GM21390 (cell line): Measurements from ENCODE around the gene MEX3D.
"Not testable (repeated sequence)": the region's sequence is repeated elsewhere in the genome, so short reads cannot be mapped to it uniquely, and the experiment has no call there.

Source experiments
- ATAC-seq: cut with Tn5 transposase; IDR thresholded peaks from one replicate; pipeline ENCODE4 v1.9.1; 2021; ENCODE audit not compliant: unreplicated experiment

Gene MEX3D

DNA sequence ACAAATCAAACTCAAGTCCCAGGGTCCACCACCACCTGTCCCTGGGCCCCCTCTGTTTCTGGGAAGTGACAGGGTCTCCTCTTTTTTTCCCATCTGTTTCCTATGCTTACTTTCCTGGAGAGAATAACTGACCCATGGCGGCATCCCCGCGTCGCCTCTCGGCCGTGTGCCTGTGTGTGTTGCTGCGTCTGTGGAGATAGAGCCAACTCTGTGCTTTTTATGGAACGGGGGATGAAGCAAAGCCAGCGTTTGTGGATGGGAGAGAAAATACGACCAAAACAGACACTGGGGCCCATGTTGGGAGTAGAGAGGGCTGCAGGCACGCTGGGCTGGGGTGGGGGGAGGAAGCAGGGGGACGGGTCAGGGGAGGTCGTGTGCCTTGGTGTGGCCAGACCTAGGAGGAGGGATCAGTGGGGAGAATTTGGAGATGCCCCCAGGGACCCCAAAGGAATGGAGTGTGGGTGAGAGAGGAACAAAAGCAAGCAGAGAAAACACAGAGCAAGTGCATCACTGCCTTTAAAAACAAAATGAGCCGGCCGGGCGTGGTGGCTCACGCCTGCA lies 27.7 kb downstream of the MEX3D start:
- no peak for ATAC-seq

DNA sequence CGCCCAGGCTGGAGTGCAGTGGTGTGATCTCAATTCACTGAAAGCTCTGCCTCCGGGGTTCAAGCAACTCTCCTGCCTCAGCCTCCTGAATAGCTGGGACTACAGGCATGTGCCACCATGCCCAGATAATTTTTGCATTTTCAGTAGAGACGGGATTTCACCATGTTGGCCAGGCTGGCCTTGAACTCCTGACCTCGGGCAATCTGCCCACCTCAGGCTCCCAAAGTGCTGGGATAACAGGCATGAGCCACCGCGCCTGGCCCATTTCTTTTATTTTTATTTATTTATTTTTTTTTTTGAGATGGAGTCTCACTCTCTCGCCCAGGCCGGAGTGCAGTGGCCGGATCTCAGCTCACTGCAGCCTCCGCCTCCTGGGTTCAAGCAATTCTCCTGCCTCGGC lies 28.4 kb downstream of the MEX3D start:
- ATAC-seq, result not testable (repeated sequence)

DNA sequence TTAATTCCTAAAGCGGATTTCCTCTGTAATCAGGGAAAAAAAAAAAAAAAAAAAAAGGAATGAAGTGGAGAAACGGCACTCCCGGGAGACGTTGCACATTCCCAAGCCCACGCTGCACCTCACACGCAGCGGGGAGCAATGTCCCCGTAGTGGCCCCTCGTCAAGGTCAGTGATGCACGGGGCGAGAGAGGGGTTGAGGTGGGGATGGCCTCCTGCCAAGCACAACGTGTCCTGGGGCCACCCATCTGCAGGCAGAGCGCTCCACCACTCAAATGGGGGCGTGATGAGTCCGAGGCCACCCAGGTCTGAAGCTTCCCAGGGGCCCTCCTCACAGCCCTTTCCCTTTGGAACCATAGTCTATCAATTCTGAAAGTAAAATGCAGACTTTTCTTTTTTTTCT lies 29.1 kb downstream of the MEX3D start:
- ATAC-seq, result no peak

DNA sequence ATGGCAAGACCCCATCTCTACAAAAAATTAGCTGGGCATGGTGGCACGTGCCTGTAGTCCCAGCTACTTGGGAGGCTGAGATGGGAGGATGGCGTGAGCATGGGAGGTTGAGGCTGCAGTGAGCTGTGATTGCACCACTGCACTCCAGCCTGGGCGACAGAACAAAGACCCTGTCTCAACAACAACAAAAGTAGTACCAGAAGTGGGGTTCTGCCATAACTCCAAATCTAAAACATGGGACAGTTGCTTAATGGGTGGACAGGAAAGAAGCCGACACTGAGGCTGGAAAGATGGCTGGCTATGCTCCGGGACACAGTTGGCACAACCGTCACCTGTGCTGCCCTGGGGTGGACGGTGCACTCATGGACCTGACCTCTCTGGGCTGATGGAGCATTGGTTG lies 32.4 kb downstream of the MEX3D start:
- not testable (repeated sequence) for ATAC-seq

DNA sequence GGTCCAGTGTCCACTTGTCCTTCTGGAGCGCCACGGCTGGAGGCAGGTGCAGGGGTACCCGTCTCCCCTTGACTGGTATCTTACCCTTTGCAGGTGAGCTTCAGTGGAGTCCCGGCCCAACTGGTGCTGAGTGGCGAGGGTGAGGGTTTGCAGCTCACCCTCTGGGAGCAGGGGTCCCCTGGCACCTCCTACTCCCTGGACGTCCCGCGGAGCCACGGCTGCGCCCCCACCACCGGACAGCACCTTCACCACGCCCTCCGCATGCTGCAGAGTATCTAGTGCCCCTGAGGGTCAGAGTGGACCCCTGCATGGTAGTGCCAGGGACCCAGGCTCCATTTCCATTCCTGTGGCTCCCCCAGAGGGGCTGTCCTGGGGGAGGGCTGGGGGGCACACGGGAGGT lies 33.2 kb downstream of the MEX3D start:
- no peak for ATAC-seq

DNA sequence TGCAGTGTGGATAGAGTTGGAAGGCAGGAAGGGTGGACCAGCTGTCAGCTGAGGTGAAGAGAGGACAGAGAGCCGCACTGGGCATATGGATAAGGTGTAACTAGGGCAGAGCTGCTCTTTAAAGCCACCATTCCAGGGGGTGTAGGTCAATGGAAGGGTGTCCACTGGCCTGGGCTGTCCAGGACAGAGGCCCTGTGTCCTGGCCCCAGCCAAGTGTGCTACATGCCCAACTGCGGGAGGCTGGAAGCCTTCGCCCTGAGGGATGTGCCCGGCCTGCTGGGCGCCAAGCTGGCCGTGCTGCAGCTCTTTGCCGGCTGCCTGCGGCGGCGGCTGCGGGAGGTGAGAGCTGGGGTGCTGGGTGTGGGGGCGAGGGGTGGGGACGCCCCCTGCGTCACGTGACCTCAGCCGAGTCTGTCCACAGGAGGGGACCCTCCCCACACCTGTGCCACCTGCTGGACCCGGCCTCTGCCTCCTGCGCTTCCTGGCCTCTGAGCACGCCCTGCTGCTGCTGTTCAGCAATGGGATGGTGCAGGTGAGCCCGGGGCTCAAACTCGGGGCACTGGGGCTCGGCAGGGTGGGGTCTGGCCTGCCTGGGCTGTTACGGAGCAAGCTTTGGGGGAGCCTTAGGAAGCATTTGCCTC lies 34.5 kb downstream of the MEX3D start:
- no peak for ATAC-seq

DNA sequence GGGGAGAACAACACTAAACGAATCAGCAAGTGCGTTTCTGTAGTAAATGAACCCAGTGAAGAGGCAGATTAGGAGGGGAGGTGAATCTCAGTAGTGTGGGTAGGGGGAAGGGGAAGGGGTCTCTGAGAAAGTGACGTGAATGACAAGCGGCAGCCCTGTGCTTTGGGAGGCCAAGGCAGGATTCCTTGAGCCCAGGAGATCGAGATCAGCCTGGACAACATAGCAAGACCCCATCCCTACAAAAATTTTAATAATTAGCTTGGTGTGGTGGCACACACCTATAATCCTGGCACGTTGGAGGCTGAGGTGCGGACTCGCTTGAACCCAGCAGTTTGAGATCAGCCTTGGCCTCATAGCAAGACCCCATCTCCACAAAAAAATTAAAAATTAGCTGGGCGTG lies 36.1 kb downstream of the MEX3D start:
- ATAC-seq, result no peak

DNA sequence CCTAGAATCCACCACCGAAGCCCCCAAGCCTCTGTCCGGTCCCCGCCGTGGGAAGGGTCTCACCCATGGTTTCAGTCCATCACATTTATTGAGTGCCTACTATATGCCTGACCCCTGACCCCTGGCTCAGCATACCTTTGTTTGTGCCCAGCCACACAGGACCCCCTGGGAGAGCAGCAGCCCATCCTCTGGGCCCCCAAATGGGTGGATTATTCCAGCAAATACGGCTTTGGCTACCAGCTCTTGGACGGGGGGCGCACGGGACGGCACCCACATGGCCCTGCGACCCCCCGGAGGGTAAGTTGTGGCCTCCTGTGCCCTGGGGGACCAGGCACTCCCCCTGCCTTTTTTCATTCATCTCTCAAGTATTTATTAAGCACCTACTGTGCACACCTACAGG lies 36.5 kb downstream of the MEX3D start:
- ATAC-seq, result no peak

DNA sequence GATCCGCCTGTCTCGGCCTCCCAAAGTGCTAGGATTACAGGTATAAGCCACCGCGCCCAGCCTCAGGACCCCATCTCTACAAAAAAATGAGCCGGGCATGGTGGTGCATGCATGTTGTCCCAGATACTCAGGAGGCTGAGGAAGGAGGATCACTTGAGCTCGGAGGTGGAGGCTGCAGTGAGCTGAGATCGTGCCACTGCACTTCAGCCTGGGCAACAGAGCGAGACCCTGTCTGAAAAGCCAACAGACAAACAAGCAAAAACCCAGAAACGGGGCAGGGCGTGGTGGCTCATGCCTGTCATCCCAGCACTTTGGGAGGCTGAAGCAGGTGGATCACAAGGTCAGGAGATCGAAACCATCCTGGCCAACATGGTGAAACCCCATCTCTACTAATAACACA lies 37.3 kb downstream of the MEX3D start:
- not testable (repeated sequence) for ATAC-seq

DNA sequence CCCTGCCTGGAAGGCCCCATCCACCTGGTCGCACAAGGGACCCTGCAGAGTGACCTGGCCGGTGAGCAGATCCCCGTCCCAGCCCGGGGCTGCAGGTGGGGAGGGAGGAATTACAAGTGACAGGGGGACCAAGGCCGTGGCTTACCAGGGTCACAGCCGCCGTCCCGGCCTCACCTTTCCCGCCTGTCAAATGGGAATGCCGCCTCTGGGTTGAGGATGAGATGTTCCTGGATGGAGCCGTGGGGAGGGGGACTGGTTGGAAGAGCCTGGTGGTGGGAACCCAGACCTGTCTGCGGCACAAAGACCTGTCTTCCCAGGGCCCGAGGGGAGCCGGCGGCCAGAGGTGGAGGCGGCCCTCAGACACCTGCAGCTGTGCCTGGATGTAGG lies 38.7 kb downstream of the MEX3D start:
- ATAC-seq, result no peak

DNA sequence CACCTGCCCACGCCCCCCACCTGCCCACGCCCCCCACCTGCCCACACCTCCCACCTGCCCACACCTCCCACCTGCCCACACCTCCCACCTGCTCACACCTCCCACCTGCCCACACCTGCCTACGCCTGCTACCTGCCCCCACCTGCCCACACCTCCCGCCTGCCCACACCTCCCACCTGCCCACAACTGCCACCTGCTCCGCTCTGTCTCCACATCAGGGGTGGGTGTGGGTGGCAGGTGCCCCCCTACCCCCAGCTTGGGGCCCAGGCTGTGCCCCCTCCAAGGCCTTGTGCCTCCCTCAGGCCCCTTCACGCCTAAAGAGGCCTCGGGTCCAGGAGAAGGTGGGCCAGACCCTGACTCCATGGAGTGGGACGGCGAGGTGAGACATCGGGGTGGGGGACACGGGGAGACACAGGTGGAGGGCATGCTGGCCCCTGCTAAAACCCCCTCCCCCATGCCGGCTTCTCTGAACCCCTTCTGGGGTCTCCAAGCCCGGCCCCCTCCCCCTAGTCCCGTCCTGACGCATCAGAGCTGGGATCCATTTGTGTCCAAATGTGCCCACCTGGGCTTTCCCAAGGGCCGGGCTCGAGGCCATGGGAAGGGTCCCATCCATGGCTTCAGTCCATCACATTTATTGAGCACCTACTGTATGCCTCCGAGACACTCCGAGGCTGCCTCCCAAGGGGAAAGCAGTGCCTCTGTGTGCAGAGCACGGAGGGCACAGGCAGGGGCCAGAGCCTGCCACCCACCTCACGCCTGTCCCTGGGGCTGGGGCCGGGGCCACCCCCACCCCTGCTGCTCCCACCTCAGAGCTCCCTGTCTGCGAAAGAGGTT lies 39.3 kb downstream of the MEX3D start:
- ATAC-seq, result no peak

DNA sequence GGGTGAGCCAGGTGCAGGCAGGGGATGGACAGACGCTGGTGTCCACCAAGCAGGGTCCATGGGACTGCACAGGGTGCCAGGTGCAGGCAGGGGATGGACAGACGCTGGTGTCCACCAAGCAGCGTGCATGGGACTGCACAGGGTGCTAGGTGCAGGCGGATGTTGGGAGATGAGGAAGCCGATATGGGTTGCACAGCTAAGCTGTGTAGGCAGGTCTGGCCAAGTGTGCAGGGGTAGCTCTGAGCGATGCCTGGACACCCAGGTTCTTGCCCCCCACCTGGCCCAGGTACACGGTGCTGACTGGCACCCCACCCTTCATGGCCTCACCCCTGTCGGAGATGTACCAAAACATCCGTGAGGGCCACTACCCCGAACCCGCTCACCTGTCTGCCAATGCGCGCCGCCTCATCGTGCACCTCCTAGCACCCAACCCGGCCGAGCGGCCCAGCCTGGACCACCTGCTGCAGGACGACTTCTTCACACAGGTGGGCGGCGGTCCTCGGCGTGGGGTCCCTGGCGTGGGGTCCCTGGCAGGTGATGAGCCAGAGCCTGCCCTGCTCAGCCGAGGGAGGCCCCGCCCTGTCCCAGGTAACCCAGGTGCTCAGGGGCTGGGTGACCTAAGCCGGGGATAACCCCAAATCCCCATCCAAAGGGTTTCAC lies 40.3 kb downstream of the MEX3D start:
- no peak for ATAC-seq

DNA sequence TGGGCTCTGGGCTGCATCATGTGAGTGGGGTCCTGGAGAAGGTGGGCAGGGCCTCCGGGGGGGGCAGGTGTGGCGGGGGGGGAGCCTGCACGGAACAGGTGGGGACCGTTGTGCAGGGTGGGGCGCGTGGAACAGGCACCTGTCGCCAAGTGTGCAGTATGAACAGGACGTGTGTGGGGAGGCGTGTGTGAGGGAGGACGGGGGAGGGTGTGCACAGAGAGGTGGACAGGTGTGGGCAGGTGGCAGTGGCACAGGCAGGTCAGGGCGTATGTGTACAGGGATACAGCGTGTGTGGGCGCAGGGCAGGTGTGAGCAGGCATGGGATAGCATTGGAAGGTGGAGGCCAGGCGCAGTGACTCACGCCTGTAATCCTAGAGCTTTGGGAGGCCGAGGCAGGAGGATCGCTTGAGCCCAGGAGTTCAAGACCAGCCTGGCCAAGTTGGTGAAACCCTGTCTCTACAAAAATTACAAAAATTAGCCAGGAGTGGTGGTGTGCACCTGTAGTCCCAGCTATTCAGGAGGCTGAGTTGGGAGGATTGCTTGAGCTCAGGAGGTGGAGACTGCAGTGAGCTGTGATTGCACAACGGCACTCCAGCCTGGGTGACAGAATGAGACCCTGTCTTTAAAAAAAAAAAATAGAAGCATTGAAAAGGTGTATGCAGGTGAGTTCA lies 41.0 kb downstream of the MEX3D start:
- no peak for ATAC-seq

DNA sequence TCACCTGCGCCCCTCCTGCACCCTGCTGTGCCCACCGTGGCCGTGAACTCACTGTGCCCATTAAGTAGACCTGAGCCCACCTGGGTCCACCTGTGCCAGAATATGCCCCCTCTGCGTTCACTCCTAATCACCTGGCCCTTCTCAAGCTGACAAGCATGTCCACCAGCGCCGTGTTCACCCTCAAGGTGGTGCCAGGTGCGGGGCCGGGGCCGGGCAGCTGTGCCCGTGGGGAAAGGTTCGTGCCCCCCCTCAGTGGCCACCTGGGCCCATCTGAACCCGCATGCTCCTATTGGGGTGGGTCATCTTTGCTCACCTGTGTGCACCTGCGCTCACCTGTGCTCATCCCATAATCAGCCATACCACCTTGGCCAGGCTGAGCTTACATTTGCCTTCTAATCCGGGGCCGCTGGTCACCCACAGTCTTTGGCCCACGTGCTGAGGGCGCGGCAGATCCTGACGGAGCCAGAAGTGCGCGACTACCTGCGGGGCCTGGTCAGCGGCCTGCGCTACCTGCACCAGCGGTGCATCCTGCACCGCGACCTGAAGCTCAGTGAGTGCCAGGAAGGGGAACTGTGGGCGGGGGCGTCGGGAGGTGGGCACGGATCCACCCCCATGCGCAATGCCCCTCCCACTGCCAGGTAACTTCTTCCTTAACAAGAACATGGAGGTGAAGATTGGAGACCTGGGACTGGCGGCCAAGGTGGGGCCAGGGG lies 41.9 kb downstream of the MEX3D start:
- no peak for ATAC-seq

DNA sequence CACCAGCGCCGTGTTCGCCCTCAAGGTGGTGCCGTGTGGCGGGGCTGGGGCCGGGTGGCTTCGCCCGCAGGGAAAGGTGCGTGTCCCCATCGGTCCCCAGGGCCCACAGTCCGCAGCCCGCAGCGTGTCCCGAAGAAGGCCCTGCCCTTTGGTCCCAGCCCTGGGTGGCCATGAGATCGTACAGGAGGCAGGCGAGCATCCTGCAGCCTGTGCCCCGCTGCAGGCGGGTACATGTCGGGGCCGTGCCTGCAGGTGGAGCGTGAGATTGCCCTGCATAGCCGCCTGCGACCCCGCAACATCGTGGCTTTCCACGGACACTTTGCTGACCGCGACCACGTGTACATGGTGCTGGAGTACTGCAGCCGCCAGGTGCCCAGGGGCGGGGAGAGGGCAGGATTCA lies 42.8 kb downstream of the MEX3D start:
- no peak for ATAC-seq

DNA sequence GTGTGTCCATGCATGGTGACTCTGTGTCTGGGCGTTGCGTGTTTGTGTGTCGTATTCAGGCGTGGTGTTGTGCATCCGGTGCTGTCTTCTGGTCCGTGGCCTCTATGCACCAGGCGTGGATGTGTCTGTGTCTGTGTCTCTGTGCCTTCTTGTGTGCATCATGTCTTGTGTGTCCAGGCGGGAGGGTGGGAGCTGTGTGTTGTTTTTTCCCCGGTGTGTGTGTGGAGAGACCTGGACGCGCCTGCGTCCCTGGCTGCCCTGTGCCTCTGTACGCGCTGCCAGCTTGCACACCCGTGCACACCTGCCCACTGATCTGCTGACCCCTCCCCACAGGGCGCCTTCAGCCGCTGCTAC lies 43.2 kb downstream of the MEX3D start:
- ATAC-seq, result no peak

DNA sequence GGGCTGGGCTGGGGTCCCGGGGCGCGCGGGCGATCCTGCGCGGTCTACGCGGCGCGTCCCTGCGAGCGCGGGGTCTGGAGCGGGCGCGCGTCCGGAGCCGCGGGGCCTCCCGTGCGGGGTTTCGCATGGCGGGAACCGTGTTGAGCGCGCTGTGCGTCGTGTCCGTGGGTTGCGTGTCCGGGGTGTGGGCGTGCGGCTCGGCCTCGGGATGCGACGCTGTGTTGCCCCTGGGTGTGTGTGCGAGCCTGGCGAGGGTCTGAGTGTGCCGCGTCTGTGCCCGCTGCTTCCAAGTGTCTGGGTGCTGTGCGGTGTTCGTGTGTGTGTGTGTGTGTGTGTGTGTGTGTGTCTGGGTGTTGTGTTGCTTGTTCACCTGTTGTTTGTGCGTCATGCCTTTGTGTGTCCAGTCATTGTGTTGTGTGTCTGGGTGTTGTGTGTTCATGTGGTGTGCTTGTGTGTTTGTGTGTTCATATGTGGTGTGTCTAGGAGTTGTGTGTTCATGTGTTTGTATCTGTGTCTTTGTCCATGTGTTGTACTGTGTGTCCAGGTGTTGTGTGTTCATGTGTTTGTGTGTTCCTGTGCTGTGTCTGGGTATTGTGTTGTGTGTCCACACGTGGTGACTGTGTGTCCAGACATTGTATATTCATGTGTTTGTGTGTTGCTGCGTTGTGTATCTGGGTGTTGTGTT lies 43.7 kb downstream of the MEX3D start:
- ATAC-seq, result no peak

DNA sequence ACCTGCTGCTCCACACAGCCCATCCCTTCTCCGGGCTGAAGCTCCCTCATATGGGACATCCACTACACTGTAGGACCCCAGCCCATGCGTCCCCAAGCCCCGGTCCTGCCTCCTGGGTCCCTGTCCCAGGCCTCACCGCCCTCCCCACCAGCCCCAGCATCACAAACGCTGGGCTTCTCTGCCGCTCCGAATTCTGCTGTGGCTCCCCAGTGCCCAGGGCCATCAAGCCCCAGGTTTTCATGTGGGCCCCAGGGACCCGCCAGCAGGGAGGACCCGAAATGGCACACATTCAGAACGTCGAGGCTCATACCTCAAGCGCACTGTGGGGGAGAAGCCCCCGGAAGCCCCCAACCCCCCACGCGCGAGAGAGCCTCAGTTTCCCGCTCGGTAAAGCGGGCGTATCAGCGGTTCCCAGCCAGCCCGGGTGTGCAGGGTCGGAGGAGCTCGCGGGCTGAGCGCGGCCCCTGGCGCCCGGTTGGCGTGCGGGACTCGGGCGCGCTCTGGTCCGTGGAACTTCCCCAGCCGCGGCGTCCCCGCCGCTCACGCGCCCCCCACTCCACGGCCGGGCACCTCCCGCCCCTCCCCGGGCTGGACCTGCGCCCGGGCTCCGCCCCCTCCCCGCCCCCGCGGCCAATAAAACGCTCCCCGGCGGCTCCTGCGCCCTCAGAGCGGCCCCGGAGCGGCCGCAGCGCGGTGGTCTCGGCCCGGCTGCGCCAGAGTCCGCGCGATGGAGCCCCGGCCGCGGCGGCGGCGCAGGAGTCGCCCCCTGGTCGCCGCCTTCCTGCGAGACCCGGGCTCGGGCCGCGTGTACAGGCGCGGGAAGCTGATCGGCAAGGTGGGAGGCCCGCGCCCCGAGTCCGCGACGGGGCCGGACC lies 44.5 kb downstream of the MEX3D start, which contains the start of gene PLK5:
Gene PLK5 (plus strand): TSS at position 666 of the 875 bp plus-strand sequence. CDS start 2,920 bp downstream, outside the sequence.
- ATAC-seq, result no peak

DNA sequence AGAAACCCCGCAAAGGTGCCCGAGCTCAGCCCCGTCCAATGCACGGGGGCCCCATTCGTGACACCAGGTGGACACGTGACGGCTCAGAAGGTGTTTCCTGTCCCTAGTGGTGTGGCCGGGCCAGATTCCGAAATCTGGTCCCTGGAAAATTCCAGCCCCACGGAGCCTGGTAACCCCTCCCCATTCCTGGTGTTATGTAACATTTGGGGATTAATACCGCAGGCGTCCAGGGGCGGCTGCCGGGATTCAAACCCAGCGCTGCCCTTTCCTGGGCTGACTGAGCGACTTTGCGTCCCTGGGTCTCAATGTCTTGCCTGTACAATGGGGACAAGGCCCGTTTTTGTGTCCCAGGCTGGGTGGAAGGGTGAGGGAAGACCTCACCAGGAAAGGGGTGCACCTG lies 45.3 kb downstream of the MEX3D start:
- ATAC-seq, result no peak
